Raji (cell line): ENCODE data around the gene PTTG2.

ENCODE experiments used
- POLR2A ChIP-seq: IDR thresholded peaks from 2 replicates; pipeline ENCODE4 v1.6.1; 2011; ENCODE audit warnings: low read depth, low read length, control low read depth; ENCODE audit not compliant: insufficient read depth

The PTTG2 gene

GRCh38 chr4:37976507-37976906 is 16.3 kb downstream of the PTTG2 start:
- no peak for TF ChIP-seq POLR2A

- peak; percentile 42; the same call in 1 of the 2 replicates for TF ChIP-seq POLR2A
These were observed 16.8 kb downstream of the PTTG2 start for GRCh38 chr4:37976991-37977470.

DNA sequence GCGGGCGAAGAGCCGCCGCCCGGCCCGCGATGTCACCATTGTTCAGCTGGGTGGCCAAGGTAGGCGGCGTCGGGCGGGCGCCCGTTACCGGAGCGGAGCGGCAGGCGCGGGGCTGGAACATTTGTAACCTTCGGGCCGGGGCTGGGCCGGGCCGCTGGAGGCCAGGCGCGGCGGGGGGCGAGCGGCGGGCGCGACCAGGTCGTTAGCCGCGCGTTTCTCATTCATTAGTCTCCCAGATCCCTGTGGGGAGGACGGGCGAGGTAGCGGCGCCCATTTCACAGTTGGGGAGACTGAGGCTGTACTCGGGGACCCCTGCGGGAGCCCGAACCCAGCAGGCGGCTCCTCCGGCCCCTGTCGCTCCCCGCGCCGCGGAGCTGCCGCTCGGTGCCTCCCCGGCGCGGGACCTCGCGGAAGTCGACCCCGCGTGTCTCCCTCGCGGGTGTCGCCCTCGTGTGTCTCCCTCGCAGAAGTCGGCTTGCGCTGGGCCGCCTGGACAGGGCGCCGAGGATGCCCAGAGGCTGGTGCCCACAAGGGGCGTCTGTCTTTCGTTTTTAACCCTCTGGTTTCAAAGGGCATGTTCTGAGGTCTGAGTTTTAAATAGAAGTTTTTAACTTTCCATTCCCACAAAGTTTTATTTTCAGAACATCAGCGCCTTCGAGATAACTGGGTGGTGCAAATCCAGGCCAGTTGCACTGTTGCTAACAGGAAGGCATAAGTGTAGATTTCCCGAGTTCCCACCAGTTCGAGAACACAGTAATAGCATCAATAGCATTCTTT is 17.5 kb downstream of the PTTG2 start:
- TF ChIP-seq POLR2A = peak; percentile 34; the same call in 1 of the 2 replicates

GRCh38 chr4:37978248-37978924 is 18.2 kb downstream of the PTTG2 start:
- no peak for TF ChIP-seq POLR2A

GRCh38 chr4:37980246-37980645 is 20.0 kb downstream of the PTTG2 start:
- TF ChIP-seq POLR2A = no peak

- TF ChIP-seq POLR2A = no peak
These were observed 21.2 kb downstream of the PTTG2 start for GRCh38 chr4:37981425-37981824.

DNA sequence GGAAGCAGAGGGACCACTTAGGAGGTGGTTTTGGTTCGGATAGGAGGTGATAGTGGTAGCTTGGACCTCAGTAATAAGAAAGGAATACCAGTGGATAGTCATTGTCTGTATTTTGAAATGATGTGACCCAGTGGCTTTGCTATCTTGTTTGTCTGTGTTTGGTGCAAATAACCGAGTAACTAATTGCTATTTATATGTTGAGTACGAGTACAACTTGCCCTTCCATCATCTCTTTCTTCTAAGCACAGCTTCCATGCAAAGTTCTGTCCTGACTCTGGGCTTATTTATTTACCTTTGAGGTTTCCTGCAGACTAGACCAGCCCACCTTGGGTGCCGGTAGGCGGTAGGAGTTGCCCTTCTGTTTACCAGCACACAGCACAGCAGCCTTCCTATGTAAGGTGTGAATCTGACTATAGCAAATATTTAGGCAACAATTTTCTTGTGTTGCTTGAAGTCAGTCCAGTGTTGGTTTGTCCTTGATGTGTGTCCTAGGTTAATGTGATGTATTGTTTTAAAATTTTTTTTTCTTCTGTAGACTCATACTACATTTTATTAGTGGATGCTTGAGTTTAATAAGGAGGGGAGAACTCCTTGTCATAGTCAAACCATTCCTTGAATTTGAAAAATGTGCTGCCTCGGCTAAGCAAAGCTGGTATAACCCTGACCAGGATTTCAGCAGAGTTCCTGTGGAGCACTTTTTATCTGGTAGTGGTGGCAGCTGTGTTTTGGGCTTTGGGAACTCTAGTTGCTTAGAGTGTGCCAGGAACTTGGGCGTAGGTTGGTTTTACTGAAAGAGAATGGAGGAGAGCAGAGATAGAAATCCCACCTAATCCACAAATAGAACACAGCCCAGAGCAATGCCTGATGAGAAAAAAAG is 21.9 kb downstream of the PTTG2 start:
- TF ChIP-seq POLR2A = no peak

DNA sequence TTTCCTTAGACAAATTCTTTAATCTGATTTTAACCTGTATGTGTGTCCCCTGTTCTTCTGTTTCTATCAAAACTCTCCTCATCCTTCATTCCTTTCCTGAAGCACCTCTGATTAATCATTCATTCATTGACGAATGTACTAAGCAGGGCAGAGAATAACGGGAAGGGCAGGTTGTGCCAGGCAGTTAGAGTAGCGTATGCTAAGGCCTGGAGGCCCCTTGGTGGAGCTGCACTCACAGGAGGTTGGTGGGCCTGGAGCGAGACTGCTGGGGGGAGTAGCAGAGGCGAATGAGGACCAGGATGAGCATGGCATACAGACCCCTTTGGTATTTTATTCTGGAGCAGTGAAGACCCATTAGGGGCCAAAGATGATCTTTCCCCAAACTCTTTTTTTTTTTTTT is 22.5 kb downstream of the PTTG2 start:
- no peak for TF ChIP-seq POLR2A

GRCh38 chr4:37983951-37984350 is 23.8 kb downstream of the PTTG2 start:
- TF ChIP-seq POLR2A = no peak

- no peak for TF ChIP-seq POLR2A
These were observed 25.6 kb downstream of the PTTG2 start for GRCh38 chr4:37985730-37986275.

DNA sequence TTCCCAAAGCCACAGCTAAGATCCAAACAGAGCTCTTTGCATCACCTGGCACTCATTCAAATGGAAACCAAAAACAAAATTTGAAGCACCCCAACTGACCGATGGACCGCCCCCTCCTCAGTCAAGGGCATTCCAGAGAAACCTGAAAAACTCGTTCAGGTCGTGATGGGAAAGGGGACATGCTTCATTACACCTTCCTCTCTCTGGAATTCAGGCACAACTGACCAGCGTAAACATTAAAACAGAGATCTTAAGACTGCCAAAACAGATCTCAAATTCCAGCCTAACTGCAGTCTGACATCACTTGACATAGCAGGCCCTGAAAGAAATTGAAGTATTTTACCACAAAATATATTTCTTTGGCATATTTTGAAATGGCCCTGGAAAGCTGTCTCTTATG is 28.5 kb downstream of the PTTG2 start:
- TF ChIP-seq POLR2A = no peak

DNA sequence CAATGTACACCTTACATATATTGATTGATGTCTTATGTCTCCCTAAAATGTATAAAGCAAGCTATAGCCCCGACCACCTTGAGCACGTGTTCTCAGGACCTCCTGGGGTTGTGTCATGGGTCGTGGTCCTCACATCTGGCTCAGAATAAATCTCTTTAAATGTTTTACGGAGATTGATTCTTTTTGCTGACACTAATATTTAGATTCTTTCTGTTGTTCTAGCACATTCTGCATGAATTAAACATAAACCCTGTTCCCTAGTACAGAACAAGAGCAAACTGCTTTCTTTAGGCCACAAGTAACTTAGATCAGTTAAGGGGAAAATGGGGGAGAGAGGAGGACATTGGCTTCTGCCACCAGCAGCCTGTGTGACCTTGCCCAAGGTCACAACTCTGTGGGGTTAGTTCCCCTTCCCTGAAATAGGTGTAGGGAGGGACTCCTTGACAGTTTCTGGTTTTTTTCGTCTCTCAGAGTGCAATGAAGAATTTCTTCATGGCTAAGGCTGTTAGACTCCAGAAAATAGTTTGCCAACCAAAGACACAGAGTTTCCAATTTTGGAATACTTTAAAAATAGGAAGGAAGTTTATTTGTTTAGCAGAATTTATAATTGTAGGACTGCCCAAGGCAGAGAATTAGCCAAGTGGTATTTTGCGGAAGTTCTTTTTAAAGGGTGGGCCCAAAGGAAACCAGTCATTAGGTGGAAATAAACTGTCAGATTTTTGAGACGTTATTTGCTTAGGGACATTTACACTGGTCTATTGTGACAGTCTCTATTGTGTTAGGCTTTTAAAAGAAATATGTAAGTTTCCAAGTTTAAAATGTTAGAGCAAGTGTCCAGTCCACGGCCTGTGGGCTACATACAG is 29.4 kb downstream of the PTTG2 start:
- no peak for TF ChIP-seq POLR2A

DNA sequence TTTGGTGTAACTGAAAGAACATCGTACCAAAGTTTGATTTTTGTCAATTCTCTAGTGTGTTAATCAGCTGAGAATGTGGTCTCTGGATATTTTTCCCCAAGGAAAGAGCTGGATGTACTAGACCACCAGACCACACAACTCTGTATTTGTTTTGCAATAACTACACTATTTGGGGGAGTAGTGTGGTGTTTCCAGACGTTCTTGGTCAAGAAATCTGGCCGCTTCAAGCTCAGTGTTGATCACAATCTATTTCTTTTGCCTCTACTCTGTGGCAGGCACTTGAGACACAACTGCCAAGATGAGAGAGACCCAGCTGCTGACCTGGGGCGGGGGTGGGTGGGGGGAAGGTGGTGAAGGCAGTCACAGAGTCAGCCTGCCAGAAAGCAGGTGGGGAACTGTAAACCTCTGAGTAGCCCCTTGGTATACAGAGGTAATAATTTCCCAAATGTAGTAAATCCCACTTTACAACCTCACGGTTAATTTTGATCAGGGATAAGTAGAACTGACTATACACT is 30.6 kb downstream of the PTTG2 start:
- no peak for TF ChIP-seq POLR2A
